NCI-H774 (cell line): Measurements from ENCODE around the gene DPH6.
A peak's percentile ranks its signal among the peaks of the same experiment; 100 is the strongest.
"Not testable (repeated sequence)": the region's sequence is repeated elsewhere in the genome, so short reads cannot be mapped to it uniquely, and the experiment has no call there.

Source experiments
- DNase-seq: peaks from one replicate; lab custom pipeline; 2025; lab: John Stamatoyannopoulos, UW

Gene DPH6

DNA sequence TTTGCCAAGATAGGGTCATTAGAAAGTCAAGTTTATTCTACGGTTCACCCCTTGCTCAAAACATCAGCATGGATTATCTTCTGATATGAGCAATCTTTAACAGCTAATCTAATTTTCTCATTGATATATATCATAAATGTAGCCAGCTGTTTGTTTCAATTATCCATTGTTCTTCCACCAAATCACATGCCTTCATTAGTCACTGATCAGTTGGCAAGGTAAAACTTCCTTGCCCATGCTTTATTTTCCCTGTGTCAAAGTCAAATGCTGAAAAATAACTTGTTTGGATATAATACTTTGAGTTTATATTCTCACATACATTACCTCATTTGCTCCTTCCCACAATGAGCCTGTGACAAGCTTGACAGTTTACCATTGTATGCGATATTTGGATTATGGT, 60.6 kb downstream of the DPH6 start:
- no peak for DNase-seq

DNA sequence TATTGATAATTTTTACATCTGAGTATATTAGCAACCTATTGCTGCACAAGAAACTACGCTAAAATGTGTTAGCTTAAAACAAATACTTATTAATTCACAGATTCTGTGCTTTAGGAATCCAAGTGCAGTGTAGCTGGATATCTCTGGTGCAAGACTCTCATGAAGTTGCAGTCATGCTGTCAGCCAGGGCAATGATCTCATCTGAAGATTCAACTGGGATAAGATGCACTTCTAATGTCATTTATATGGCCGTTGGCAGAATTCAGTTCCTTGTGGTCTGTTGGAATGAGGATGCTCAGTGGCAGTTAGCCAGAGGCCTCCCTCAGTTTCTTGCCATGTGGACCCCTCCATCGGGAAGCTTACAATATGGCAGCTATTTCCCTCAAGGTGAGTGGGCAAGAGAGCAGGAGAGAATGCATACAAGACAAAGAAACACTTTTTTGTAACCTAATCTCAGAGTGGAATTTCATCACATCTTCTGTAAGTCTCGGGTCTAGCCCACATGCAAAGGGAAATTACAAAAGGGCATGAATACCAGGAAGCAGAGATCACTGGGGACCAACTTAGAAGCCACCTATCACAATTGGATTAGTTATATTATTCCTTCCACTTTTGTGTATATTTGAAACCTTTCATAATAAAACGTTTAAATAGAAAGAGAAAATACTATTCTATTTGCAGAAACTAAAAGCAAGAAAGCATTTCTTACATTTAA, 61.6 kb downstream of the DPH6 start:
- DNase-seq, result no peak

DNA sequence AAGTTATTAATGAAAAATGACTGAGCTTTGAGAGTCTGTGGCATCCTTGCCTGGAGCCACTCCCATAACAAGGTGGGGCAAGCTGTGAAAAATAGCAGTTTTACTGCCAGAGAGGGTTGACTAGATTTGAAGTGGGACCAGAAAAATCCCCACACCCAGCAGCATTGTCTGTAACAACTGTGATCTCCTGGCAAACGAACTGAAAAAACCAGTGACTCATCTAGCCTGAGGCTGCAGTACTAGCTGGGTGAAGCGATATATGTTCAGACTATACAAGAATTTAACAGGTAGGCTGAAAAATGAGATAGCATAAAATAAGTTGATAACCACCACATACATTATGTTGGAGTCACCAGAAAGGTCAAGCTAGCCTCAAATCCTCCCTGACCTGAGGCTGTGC, 64.0 kb downstream of the DPH6 start:
- DNase-seq, result no peak

DNA sequence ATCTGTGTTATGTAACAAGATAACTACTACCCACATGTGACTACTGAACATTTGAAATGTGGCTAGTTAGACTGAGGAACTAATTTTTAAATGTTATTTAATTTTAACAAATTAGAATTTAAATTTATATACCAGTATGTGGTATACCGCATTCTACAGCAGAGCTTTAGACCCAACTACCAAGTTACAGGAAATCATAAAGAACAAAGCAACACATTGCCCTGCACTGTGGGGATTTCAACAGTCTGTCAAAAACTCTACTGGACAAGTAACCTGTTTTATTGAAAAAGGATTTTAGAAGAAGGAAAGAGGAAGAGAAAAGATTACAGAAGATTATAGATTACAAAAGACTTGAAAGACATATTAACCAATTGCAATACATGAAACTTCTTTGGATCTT, 64.9 kb downstream of the DPH6 start:
- DNase-seq, result no peak

DNA sequence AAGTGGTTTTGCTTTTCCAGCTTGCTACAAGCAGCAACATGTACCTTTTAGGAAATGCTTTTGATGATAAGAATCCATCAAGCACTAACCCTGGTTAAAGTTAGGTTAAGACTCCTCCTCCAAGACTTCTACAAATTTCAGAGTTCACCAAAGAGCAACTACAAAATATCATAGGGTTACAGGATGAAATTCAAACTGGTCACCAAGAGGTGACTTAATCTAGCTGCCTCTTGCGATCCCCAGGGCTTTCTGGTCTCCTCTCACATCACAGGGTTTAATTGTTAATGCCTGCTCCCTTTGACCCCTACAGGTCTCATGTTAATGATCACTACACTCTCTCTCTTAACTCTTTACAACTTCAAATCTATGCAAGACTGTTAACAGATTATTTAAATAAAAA, 66.5 kb downstream of the DPH6 start:
- no peak for DNase-seq

DNA sequence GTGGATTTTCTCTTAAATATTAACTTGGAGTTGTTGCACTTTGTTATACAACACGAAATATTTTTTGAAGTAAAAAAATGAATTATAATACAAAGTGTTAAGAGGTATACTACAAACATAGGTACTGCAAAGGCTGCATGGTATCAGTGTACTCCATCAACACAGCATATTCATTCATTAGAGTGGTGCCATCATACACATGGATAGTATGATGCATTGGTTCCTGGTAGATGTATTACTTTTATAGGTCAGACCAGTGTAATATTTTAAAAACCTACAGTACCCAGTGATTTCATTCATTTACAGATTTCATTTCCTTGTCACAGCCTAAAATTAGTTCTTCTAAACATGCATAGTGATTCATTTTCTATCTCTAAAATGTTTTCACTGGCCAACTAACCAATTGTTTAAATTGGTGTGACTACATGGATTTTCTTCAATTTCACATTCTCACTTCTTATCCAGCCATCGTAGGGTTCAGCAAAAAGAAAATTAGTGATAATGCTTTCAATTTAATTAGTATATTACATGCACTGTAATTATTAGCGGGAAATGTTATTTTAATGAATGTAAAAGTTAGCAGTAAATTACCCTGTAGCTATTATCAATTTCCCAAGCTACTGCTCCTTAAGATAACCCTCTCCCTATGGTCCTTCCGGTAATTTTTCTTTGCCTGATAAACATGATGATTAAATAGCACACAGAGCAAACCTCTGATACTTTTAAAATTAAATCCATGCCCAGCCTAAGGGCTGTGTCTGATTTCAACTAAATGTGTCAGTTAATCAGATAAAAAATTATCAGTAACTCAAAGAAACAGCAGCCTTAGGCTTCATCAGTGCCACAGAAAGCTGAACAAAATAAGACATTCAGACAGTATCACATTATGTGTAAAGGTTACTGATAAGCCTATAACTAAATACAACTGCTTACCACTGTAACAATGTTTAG, 68.4 kb downstream of the DPH6 start:
- no peak for DNase-seq

DNA sequence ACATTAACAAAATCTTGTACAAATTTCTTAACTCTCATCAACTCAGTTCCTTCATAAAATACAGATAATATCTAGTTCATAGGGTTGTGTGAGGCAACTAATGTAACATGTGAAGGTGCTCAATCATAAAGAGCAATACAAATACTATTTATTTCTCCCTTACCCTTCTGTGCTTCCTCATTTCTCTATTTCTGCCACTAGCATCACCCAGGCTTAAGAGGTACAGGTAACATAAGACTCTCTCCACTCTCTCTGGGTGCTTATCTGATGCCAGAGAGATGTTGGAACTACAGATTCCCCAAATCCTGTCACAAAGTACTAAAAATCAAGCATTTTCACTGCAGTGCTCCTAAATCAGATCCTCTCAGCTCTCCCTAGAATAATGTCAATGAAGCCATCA, 74.9 kb downstream of the DPH6 start:
- no peak for DNase-seq

DNA sequence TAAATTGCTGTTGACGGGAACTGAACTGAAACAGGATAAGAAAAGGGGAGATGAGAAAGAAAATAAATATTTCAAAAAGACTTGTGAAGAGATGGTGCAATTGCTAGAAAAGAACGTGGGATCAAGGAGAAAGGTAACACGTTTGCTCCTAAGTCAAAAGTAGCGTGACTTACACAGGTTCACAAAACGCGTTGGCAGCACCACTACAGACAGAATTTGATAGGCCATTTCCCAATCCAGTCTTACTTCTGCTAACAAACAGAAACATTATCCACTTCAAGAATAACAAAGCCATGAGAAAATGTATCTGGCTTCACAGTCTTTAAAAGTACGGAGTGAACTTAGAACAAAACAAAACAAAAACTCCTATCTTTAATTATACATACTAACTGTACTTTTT, 75.5 kb downstream of the DPH6 start:
- DNase-seq, result no peak

DNA sequence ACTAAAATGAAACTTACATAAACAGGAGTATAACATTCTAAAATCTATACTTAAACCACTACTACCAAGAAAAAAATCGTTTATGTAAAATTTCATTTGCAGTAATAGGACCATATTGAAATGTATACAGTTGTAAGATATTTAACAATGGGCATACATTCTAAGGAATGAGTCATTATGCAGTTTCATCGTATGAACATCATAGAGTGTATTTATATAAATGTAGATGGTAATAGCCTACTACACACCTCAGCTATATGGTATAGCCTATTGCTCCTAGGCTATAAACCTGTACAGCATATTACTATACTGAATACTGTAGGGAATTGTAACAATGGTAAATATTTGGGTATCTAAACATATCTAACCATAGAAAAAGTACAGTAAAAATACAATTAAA, 79.5 kb downstream of the DPH6 start:
- no peak for DNase-seq

DNA sequence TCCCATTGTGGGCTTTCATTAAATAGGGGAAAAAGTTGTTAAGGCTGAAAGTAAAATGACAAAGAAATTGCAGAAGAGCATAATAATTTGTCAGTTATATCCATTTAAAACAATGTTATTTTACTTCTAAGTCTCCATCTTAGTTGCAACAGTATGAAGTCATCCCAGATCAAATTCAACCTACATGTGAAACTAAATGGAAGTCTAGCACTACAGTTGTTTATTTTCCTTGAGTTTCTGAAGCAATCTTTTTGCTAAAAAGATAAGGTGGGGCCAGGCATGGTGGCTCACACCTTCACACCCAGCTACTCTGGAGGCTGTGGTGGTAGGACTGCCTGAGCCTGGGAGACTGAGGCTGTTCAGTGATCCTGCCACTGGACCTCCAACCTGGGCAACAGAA, 80.2 kb downstream of the DPH6 start:
- DNase-seq, result no peak

DNA sequence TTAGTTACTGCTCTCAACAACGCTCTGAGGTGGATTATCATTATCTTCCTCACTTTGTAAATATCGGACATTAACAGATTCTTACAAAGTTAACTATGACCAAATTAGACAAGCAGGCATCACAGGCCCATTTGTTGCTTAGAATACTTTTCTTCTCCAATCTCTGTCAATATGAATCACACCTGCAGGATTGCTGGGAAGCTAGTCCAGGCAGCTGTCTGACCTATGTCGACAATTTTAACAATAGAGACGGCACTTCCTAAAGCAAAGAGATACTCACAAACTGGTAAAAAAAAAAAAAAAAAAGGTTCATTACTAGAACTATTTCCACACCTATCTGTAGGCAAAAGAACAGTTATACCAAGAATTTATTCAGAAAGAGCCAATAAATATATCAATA, 85.3 kb downstream of the DPH6 start:
- DNase-seq, result no peak

DNA sequence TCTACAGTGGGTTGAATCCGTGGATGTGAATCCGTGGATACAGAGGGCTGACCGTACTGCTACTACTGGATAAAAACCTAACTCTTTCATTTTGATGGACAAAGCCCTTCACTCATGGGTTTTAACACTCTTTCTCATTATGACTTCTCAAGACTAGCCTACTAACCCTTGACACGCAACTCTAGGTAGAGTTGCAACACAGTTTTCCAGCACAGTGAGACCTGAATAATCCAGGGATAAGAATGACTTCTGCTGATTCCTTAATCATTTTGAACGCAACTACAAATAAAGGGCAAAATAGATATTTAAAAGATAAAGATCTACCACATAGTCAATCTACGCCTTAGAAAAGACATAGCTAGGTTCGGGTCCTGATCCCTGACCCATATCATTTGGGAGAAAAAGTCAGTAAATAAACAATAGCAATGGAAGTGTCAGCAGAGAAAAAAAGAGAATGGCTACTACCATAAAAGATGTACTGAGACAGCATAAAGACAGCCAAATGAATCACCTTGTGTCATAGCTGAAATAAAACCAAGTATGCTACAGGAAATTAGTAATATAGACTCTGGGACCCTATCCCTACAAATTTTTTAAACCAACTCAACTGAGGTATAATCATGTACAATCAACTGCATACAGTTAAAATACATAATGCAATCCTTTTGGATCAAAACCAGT, 87.6 kb downstream of the DPH6 start:
- DNase-seq, result no peak

DNA sequence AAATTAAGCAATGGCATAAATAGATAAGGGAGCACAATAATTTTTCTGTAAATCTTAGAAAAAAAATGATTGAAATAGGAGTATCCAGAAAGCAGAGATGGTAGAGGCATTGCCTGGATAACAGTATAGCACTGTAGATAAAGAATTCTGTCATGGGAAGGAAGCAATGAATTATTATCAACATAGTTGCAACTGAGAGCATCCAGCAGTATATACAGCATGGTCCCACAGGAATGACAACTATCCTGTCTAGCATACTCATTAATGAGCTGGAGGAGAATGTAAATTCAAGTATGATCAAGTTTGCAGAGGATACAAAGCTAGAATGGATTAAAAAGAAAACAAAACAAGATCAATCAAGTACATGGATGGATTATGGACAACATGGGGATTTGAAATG, 90.8 kb downstream of the DPH6 start:
- no peak for DNase-seq

DNA sequence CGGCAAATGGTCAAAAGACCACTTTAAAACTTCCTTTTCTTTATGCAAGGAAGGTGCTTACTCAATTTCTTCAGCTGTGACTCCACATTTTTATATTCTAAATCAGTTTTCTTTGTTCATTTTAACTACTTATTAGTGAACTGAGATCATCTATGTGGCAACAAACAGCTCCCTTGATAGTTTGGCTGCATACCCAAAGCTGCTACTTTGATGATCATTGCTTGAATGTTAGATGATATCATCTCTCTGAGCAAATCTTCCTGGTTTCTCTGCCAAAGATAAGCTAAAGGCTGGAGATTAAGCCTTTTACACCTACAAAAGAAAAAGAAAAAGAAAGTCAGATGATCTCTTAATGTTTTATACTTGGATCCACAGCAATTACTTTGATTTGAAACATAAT, 95.5 kb downstream of the DPH6 start:
- DNase-seq, result no peak

DNA sequence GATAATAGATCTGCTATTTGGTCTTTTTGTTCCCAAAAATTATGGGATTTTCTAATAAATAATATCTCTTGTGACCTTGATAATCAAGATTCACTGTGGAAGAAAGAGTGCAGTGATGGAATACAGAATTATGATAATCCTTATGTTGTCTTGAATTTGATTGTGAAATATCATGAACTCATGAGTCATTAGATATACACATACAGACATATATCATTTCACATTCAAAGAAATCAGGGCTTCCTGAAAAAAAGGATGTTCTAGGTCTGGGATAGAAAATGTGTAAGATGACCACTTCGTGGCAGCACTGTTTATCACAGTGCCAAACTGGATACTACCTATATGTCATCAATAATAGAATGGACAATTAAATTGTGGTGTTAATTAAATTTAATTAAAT, 97.7 kb downstream of the DPH6 start:
- DNase-seq, result no peak

DNA sequence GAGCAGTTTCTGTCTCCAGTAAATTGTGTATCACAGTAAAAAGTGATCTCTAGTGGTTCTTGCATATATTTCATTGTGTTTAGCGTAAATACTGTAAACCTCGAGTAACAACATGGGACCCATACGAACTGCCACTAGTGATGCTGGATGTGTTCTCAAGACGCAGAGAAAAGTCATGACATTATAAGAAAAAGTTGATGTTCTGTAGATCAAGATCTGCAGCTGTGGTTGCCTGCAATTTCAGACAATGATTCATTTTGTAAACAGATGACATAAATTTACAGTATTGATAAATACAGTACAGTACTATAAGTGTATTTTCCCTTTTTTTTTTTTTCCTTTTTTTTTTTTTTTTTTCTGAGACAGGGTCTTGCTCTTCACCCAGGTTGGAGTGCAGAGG, 100.1 kb downstream of the DPH6 start:
- no peak for DNase-seq

DNA sequence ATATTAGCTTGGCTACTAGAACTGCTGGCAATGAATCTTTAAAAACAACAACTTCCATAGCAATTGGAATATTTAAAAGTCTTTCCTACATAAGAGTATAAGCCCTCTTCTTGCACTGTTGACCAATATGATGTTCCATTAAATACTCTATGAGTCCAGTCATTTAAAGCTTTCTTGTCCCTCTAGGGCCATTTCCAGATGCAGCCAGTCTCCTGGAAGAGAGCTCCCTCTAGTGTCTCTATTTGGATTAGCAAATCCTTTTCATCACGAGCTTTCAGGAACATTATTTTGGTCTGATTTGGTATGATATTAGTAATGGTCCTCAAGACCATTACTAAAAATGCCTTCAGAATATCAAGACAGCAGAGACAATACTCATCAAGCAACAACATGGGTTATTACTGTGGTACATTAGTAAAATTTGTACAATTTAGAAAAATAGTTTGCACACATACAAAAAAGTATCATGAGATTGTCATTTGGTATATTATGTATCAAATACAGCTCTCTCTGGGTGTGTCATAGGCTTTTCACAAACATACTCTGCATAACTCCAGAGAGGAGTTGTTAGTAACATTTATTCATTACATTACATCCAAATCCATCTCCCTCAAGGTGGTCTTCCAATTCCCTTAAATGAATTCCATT, 101.3 kb downstream of the DPH6 start:
- peak; percentile 27 for DNase-seq

DNA sequence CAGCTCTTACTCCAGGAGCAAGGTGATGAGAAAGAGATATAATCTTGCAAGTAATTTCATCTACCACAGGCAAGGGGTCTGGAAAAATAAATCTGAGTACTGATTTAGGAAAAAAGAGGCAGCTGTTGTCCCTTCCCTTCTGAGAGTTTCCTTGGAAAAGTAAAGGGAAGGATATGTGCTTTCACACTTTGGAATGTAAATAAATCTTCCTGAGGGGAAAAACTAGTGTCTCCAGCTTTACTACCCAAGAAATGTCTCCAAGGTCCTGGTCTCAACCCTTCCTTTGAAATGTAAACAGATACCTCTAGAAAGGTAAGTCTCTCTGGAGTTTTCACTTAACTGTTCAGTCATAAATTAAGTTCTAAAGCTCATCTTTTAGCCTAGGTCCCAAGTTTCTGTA, 102.6 kb downstream of the DPH6 start:
- no peak for DNase-seq

DNA sequence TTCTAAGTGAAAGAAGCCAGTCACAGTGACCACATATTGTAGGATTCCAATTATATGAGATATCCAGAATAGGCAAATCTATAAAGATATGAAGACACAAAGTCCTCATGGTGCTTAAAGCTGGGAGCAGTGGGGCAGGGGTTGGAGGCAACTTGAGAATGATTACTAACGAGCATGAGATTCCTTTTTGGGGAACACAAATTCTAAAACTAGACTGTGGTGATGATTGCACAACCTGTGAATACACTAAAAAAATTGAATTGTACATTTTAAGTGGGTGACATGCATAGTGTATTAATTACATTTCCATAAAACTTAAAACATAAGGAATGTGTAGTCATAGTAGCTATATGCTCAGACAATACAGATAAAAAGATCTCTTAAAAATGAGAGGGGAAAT, 103.2 kb downstream of the DPH6 start:
- no peak for DNase-seq

DNA sequence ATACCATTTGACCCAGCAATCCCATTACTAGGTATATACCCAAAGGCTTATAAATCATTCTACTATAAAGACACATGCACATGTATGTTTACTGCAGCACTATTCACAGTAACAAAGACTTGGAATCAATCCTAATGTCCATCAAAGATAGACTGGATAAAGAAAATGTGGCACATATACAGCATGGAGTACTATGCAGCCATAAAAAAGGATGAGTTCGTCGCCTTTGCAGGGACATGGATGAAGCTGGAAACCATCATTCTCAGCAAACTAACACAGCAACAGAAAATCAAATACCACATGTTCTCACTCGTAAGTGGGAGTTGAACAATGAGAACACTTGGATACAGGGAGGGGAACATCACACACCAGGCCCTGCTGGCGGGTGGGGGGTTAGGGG, 104.7 kb downstream of the DPH6 start:
- DNase-seq, result not testable (repeated sequence)

DNA sequence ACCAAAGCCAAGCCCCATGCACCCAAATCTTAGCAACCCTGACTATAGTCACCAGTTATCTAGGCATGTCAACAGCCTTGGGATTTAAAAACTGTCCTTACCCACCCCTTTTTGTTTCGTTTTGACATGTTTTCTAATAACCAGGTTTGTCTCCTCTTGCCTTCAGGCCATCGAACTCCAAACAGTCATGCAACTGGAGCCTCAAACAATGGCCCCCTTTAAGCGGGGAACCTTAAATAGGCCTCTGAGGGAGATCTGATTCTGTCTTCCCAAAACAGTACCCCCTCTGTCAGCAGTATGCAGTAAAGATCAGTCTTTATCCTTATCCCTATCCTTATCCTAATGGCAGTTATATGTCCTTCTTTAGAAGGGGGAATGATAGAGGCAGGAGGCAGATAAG, 105.7 kb downstream of the DPH6 start:
- no peak for DNase-seq

DNA sequence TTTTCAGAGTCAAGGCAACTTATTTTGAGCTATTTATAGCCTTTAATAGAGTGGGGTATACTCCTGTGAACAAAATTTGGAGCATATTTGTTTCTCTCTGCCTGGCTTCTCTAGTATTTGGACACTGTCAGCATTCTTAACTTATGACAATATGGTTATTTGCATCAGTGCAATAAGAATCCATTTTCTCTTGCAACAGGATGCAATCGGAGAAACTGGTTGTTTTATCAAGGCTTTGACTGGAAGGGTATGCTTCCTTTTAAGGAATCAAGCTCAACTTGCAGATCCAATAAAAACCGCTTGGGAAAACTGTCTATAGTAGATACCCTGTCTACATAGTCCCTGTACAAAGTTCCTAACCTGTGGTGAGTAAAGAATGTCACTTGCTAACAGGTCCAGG, 106.7 kb downstream of the DPH6 start:
- no peak for DNase-seq
